ENCODE data around the gene PDE4D.
"Not testable (repeated sequence)": the region's sequence is repeated elsewhere in the genome, so short reads cannot be mapped to it uniquely, and the experiment has no call there.

The PDE4D gene

GRCh38 chr5:59600998-59601397, 292.5 kb downstream of the PDE4D start:
- DNase-seq = no peak

- DNase-seq = no peak
These were observed 293.4 kb downstream of the PDE4D start for GRCh38 chr5:59600153-59600552.

- DNase-seq = no peak
These were observed 293.8 kb downstream of the PDE4D start for GRCh38 chr5:59599729-59600128.

GRCh38 chr5:59598547-59598874, 295.0 kb downstream of the PDE4D start:
- DNase-seq = no peak

GRCh38 chr5:59597690-59598546, 295.6 kb downstream of the PDE4D start:
- DNase-seq = peak; percentile 36

- DNase-seq = no peak
These were observed 296.8 kb downstream of the PDE4D start for GRCh38 chr5:59596586-59597350.

- DNase-seq = not testable (repeated sequence)
These were observed 299.4 kb downstream of the PDE4D start for GRCh38 chr5:59594118-59594517.

- no peak for DNase-seq
These were observed 300.0 kb downstream of the PDE4D start for GRCh38 chr5:59593439-59594007.

- no peak for DNase-seq
These were observed 301.4 kb downstream of the PDE4D start for GRCh38 chr5:59592101-59592500.

GRCh38 chr5:59591162-59591561, 302.4 kb downstream of the PDE4D start:
- no peak for DNase-seq

- no peak for DNase-seq
These were observed 304.6 kb downstream of the PDE4D start for GRCh38 chr5:59588922-59589321.

- DNase-seq = peak; percentile 67
These were observed 305.8 kb downstream of the PDE4D start for GRCh38 chr5:59587489-59588337.

GRCh38 chr5:59586841-59587240, 306.7 kb downstream of the PDE4D start:
- DNase-seq = no peak

- DNase-seq = no peak
These were observed 308.4 kb downstream of the PDE4D start for GRCh38 chr5:59584858-59585846.

- peak; percentile 18 for DNase-seq
These were observed 309.5 kb downstream of the PDE4D start for GRCh38 chr5:59583810-59584562.

- DNase-seq = no peak
These were observed 310.2 kb downstream of the PDE4D start for GRCh38 chr5:59583151-59583809.

GRCh38 chr5:59582746-59583145, 310.8 kb downstream of the PDE4D start:
- no peak for DNase-seq

GRCh38 chr5:59579824-59580167, 313.7 kb downstream of the PDE4D start:
- DNase-seq = no peak

- no peak for DNase-seq
These were observed 314.3 kb downstream of the PDE4D start for GRCh38 chr5:59579101-59579823.

- no peak for DNase-seq
These were observed 316.0 kb downstream of the PDE4D start for GRCh38 chr5:59577485-59577884.
